HEK293 (cell line): Measurements from ENCODE around the gene MMP25.
A peak's percentile ranks its signal among the peaks of the same experiment; 100 is the strongest.

Source experiments
- CTCF ChIP-seq: fragments of 450-650 bp; formaldehyde crosslinking; IDR thresholded peaks from 2 replicates; pipeline ENCODE4 v1.5.1; 2016; ENCODE audit warnings: missing biosample characterization, missing genetic modification characterization
- EGR2 ChIP-seq: fragments of 450-650 bp; formaldehyde crosslinking; IDR thresholded peaks from 2 replicates; pipeline ENCODE4 v1.5.1; 2016; ENCODE audit warnings: low read depth, missing biosample characterization, missing genetic modification characterization
- GLIS2 ChIP-seq: fragments of 450-650 bp; formaldehyde crosslinking; IDR thresholded peaks from 2 replicates; pipeline ENCODE4 v1.5.1; 2016; ENCODE audit warnings: missing biosample characterization, missing genetic modification characterization
- KLF16 ChIP-seq: fragments of 450-650 bp; formaldehyde crosslinking; IDR thresholded peaks from 2 replicates; pipeline ENCODE4 v1.5.1; 2017; ENCODE audit warnings: missing biosample characterization, missing genetic modification characterization
- ZBTB11 ChIP-seq: fragments of 450-650 bp; formaldehyde crosslinking; conservative IDR thresholded peaks from 2 replicates; pipeline ENCODE4 v1.5.1; 2016; ENCODE audit warnings: low read depth, missing biosample characterization, missing genetic modification characterization
- ZBTB17 ChIP-seq: fragments of 450-650 bp; formaldehyde crosslinking; IDR thresholded peaks from 2 replicates; pipeline ENCODE4 v1.5.1; 2016; ENCODE audit warnings: missing biosample characterization, missing genetic modification characterization
- ZBTB20 ChIP-seq: fragments of 450-650 bp; formaldehyde crosslinking; IDR thresholded peaks from 2 replicates; pipeline ENCODE4 v1.5.1; 2016; ENCODE audit warnings: missing biosample characterization, missing genetic modification characterization
- ZBTB26 ChIP-seq: fragments of 450-650 bp; formaldehyde crosslinking; optimal IDR thresholded peaks from 2 replicates; pipeline ENCODE3; 2016; ENCODE audit warnings: missing biosample characterization, mild to moderate bottlenecking, missing genetic modification characterization
- ZBTB7A ChIP-seq: fragments of 450-650 bp; formaldehyde crosslinking; IDR thresholded peaks from 2 replicates; pipeline ENCODE4 v1.5.1; 2016; ENCODE audit warnings: low read depth, missing biosample characterization, missing genetic modification characterization
- ZEB2 ChIP-seq: fragments of 450-650 bp; formaldehyde crosslinking; IDR thresholded peaks from 2 replicates; pipeline ENCODE4 v1.5.1; 2016; ENCODE audit warnings: missing biosample characterization, missing genetic modification characterization
- ZFP69B ChIP-seq: fragments of 450-650 bp; formaldehyde crosslinking; IDR thresholded peaks from 2 replicates; pipeline ENCODE4 v1.5.1; 2016; ENCODE audit warnings: missing biosample characterization, missing genetic modification characterization
- ZIC2 ChIP-seq: fragments of 450-650 bp; formaldehyde crosslinking; IDR thresholded peaks from 2 replicates; pipeline ENCODE4 v1.5.1; 2016; ENCODE audit warnings: missing biosample characterization, missing genetic modification characterization
- ZNF132 ChIP-seq: fragments of 450-650 bp; formaldehyde crosslinking; IDR thresholded peaks from 2 replicates; pipeline ENCODE4 v1.5.1; 2017; ENCODE audit warnings: missing biosample characterization, missing genetic modification characterization, borderline replicate concordance
- ZNF2 ChIP-seq: fragments of 450-650 bp; formaldehyde crosslinking; IDR thresholded peaks from 2 replicates; pipeline ENCODE4 v1.5.1; 2016; ENCODE audit warnings: missing biosample characterization, missing genetic modification characterization
- ZNF23 ChIP-seq: fragments of 450-650 bp; formaldehyde crosslinking; IDR thresholded peaks from 2 replicates; pipeline ENCODE4 v1.5.1; 2016; ENCODE audit warnings: missing biosample characterization, missing genetic modification characterization, borderline replicate concordance
- ZNF302 ChIP-seq: fragments of 450-650 bp; formaldehyde crosslinking; IDR thresholded peaks from 2 replicates; pipeline ENCODE4 v1.5.1; 2016; ENCODE audit warnings: missing biosample characterization, missing genetic modification characterization, low read depth
- ZNF335 ChIP-seq: fragments of 450-650 bp; formaldehyde crosslinking; conservative IDR thresholded peaks from 2 replicates; pipeline ENCODE4 v1.5.1; 2016; ENCODE audit warnings: missing biosample characterization, missing genetic modification characterization
- ZNF341 ChIP-seq: fragments of 450-650 bp; formaldehyde crosslinking; IDR thresholded peaks from 2 replicates; pipeline ENCODE4; 2016; ENCODE audit warnings: low read depth, missing biosample characterization, missing genetic modification characterization
- ZNF37A ChIP-seq: fragments of 450-650 bp; IDR thresholded peaks from 2 replicates; pipeline ENCODE4 v1.5.1; 2018; ENCODE audit warnings: missing biosample characterization, missing genetic modification characterization
- ZNF514 ChIP-seq: fragments of 450-650 bp; formaldehyde crosslinking; IDR thresholded peaks from 2 replicates; pipeline ENCODE4 v1.5.1; 2016; ENCODE audit warnings: missing biosample characterization, missing genetic modification characterization
- ZNF518A ChIP-seq: fragments of 450-650 bp; formaldehyde crosslinking; conservative IDR thresholded peaks from 2 replicates; pipeline ENCODE4 v1.5.1; 2016; ENCODE audit warnings: low read depth, missing biosample characterization, missing genetic modification characterization
- ZNF639 ChIP-seq: fragments of 450-650 bp; formaldehyde crosslinking; IDR thresholded peaks from 2 replicates; pipeline ENCODE4 v1.5.1; 2016; ENCODE audit warnings: missing biosample characterization, missing genetic modification characterization
- ZNF692 ChIP-seq: fragments of 450-650 bp; formaldehyde crosslinking; IDR thresholded peaks from 2 replicates; pipeline ENCODE4 v1.5.1; 2016; ENCODE audit warnings: missing biosample characterization, missing genetic modification characterization
- ZNF747 ChIP-seq: fragments of 450-650 bp; formaldehyde crosslinking; IDR thresholded peaks from 2 replicates; pipeline ENCODE4 v1.5.1; 2016; ENCODE audit warnings: missing biosample characterization, missing genetic modification characterization

MMP25 gene

GRCh38 chr16:3106205-3106928, 60.0 kb downstream of the MMP25 start (continued):
- TF ChIP-seq ZBTB20 (peak; percentile 87; the same call in 1 of the 2 replicates), EGR2 (0 out of 2 replicates have a peak, but pooled peaks have one; percentile 36), ZNF341 (tag by site-specific recombination) (peak; percentile 72), ZEB2 (tag by site-specific recombination) (peak; percentile 97), ZFP69B (tag by site-specific recombination) (peak; percentile 60; the same call in 1 of the 2 replicates), ZBTB26 (tag by site-specific recombination) (peak; percentile 79), ZBTB7A (tag by site-specific recombination) (peak; percentile 86), KLF16 (tag by site-specific recombination) (peak; percentile 85), ZNF132 (tag by site-specific recombination) (no peak), ZNF747 (tag by site-specific recombination) (no peak), ZBTB17 (tag by site-specific recombination) (peak; percentile 78), CTCF (0 out of 2 replicates have a peak, but pooled peaks have one; percentile 18), ZNF2 (tag by site-specific recombination) (peak; percentile 86), ZNF23 (tag by site-specific recombination) (no peak), ZNF518A (tag by site-specific recombination) (peak; percentile 53; the same call in 1 of the 2 replicates), GLIS2 (peak; percentile 67), ZNF692 (tag by site-specific recombination) (peak; percentile 77), ZBTB11 (peak; percentile 98), ZNF639 (peak; percentile 26; the same call in 1 of the 2 replicates), ZNF37A (no peak), ZNF335 (tag by site-specific recombination) (peak; percentile 98), ZNF514 (tag by site-specific recombination) (no peak), ZIC2 (tag by site-specific recombination) (no peak; the same call in 1 of the 2 replicates), ZNF302 (no peak)
